Measurements from ENCODE around the gene LPAR6.

DNA sequence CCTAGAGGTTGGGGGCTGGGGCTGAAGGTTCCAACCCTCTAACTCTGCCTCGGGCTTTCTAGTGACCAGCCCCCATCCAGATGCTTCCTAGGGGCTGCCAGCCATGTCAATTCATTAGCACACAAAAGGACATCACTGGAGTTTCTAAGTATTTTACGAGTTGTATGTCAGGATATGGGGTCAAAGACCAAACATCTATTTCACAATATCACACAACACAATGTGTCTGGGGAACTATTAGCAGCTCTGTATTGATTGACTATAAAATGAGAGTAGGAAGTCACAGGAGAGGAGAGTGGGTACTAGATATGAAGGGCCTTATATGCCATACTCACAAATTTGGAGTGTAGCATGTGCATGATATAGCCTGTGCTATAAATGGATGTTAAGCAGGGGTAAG, 42.1 kb downstream of the LPAR6 start:
- TF ChIP-seq EP300 (IDR thresholded peaks at IDR 0.05) (no peak), POLR2A (IDR thresholded peaks at IDR 0.05; ENCODE audit: low read depth) (no peak)
- TF ChIP-seq, protein P1, sequence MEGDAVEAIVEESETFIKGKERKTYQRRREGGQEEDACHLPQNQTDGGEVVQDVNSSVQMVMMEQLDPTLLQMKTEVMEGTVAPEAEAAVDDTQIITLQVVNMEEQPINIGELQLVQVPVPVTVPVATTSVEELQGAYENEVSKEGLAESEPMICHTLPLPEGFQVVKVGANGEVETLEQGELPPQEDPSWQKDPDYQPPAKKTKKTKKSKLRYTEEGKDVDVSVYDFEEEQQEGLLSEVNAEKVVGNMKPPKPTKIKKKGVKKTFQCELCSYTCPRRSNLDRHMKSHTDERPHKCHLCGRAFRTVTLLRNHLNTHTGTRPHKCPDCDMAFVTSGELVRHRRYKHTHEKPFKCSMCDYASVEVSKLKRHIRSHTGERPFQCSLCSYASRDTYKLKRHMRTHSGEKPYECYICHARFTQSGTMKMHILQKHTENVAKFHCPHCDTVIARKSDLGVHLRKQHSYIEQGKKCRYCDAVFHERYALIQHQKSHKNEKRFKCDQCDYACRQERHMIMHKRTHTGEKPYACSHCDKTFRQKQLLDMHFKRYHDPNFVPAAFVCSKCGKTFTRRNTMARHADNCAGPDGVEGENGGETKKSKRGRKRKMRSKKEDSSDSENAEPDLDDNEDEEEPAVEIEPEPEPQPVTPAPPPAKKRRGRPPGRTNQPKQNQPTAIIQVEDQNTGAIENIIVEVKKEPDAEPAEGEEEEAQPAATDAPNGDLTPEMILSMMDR (IDR thresholded peaks at IDR 0.05): no peak

Data from esophagus muscularis mucosa (tissue), 4 donors.